GM19025 (cell line): Measurements from ENCODE around the gene CLEC14A.

Source experiments
- ATAC-seq: cut with Tn5 transposase; IDR thresholded peaks from one replicate; pipeline ENCODE4 v1.9.1; 2021; ENCODE audit warnings: mild to moderate bottlenecking, low read depth, moderate library complexity; ENCODE audit not compliant: unreplicated experiment

Gene CLEC14A

DNA sequence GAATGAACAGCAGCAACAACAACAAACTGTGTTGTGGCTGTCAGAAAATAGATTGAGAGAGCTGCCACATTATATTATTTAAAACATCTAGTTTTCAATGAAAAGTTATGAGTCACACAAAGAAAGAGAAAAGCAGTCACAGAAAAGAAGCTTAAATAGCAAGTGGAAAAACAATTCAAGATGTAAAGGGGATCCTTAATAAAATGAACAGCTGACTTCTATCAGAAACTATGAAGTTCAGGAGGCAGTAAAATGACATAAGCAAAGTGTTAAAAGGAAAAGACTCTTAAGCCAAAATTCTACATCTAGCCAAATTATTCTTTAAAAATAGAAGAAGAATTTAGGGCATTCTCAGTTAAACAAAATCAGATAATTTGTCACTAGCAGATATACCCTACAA is 5.6 kb downstream of the CLEC14A start:
- no peak for ATAC-seq

DNA sequence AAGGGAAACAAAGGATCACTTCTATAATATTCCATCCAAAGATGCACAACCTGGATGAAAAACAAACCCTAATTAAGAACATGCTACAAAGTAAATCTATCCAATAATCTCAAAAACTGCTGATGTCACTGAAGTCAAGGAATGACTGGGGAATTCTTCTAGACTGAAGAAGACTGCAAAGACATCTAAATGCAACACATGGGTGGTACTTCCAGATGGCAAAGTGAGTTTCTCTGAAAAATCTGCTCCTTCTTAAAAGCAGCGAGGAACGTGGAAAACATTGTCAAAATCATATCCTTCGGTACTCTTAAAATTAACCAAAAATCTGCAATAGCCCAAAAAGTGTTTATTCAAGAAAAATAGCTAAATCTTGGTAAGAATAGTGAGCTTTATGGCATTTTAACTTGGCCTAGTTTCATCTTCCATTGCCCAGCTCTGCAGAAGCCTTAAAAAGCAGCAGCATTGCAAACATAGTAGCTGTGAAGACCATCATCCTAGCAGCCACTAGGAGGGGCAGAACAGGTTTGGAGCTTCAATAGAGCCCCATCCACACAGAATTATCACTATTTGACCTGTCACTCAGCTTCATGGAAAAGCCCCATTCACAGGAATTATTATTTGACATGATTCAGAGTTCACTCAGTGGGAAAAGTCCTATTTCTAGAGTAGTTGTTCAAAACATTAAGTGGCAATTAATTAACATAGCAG is 7.4 kb downstream of the CLEC14A start:
- no peak for ATAC-seq

DNA sequence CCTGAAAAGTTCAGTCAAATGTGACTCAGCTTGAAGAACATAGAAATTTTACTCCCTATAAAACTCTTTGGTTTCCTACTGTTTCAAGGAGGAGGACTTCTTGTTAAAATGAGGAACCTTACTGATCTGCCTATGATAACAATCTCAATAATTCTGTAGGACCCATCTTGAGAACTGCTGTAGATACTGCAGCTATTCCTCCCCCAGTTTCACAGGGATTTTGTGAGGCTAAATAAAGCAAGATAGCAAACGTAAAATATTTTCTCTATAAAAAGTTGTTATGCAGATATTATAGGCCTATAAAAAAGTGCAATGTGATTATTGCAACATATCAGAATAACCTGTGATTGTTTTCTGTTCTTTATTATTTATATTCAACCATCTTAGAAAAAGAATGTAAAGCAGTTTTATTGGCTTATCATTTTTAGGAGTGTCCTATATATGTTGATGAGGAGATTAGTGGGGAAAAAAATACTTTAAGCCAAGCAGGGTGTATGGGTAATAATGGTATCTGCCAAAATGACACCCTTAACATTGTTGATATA is 12.1 kb downstream of the CLEC14A start:
- no peak for ATAC-seq

DNA sequence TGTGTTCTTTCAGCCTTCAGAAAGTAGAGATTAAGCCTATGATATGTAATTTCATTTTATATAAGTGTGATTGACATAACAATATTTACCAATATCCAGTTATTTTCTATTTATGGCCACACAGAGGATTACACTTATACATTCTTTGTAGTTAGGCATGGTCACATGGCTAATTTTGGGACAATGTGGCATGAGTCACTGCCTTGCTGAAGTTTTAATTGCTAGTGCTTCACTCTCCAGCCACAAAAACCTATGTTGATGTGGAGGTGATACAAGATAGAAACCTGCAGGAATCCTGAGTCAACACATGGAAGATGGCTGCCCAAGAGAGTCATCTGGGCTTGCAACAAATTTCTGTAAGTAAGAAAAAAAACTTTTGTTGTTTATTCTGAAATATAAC is 17.0 kb downstream of the CLEC14A start:
- ATAC-seq, result no peak

DNA sequence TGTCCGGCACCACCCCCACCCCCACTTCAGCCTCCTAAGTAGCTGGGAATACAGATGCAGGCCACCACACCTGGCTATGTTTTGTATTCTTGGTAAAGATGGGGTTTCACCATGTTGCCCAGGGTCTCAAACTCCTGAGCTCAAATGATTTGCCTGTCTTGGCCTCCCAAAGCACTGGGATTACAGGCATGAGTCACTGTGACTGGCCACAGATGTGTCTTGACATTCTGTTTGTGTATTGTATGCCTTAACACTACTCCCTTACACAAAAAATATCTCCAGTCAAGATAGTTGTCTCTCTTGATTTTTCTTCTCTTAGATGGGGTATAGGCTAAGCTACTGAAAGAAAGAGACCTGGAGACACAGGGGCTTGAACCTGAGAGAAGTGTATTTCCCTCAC is 17.6 kb downstream of the CLEC14A start:
- ATAC-seq, result no peak

DNA sequence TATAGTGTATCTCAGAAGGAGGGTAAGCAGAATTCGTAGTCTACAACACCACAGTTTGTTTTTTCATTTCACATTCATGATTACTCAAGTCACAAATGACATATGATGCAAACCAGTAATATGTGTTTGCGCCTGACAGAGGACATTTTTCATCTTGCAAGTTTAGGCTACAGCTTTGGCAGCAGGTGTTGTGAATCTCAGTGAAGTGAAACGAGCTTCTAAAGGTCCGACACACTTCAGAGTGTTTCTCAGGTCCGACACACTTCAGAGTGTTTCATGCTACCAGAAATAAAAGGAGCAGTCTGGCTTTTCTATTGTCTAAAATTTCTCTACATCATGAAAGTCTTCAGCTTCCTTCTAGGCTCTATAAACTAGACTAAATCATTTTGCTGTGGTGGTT is 22.7 kb downstream of the CLEC14A start:
- ATAC-seq, result no peak

DNA sequence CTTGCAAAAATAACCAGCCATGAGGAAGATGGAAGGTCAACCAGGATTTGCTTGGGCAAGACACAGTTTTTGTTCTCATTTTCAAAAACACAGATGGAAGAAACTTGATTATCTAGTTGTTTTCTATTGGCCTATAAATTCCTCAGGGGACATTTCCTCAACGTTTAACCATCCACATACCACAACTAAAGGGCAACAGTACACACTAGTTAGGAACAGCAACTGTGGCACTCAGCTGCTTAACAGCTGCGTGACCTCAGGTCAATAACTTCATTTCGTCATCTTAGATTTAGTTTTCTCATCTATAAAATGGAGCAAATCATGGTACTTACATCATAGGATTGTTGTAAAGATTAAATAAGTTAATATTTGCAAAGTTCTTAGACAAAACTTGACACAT is 29.5 kb downstream of the CLEC14A start:
- no peak for ATAC-seq

DNA sequence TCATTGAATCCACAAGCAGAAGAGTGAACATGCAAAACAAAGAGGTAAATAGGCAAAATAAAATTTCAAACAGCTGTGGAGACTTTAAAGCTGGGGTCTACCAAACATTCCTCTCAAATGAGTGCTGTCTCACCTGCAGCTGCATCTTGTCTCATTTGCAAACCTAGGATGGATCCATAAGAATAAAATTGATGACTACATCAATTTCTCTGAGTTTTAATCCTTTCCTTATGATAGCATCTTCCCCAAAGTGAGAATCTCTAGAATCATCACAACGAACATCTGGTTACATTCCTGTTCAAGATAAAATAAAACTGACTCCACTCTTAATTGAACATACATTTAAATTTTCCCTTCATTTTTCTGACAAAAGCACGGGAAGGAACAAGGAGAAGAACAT is 29.9 kb downstream of the CLEC14A start:
- ATAC-seq, result no peak

DNA sequence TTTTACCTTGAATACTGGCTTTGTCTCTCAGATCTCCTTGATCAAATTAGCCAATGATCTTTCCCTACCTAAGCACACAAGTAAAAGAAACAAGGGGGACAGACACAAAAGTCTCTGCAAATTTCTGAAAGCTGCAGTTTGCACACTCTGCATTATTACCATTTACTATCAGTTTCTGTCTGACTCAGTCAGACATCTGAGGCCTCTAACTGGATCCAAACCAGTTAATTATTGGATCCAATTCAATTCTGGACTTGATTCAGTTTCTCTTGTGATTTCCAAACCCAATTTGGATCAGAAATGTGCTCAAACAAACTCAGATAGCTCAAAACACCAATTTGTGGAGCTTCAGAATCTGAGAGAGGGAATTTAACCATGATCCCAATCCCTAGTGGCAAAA is 31.6 kb downstream of the CLEC14A start:
- no peak for ATAC-seq

DNA sequence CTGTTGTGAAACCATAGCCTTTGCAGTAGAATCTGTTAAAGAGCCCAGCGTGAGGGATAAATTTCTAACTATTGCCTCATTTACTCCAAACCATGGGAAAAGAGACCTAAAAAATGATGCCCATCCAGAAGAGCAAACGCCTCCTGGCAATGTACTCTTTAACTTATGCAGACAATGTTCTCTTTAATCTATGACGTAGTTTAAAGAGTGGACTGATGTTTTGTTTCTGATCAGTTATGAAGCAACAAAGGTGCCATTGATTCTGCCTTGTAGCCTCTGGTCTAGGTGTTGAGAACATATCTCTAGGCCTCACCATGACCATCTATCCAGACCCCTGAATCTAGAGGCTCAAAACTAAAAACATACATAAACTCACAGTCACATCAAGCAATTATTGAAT is 34.8 kb downstream of the CLEC14A start:
- ATAC-seq, result no peak

DNA sequence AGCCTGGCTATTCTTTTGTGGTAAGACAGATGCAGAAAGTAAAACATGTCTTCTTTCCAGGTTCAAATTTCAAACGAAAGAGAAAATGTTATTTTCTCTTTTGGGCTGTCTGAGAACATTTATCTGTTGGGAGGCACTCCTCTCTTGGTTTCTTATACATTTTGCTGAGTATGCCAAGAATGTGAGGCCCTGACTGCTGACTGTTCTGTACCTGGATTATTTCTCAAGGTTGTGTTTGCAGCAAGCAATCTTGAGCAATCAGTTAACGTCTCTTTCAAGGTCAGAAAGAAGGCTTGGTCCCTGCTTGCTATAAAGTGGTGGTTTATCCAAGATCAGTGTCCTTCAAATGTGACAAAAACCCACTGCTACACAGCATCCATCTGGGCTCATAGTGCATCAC is 38.3 kb downstream of the CLEC14A start:
- ATAC-seq, result no peak

DNA sequence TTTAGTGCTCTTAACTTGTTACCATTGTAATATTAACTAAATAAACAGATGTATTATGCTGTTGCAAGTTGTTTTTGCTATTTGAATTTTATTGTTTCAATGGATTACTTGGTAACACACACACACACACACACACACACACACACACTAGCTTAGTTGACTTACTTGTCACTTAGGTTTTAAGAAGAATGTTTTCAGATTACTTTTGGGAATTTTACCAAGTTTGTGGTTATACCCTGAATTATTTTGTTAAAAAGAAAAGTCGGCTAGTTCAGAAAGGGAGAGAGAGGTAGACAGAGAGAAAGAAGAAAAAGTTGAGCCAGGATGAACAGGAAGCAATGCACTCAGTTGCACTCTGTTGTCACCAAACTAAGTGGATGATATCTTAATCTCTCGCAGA is 42.9 kb downstream of the CLEC14A start:
- ATAC-seq, result no peak

DNA sequence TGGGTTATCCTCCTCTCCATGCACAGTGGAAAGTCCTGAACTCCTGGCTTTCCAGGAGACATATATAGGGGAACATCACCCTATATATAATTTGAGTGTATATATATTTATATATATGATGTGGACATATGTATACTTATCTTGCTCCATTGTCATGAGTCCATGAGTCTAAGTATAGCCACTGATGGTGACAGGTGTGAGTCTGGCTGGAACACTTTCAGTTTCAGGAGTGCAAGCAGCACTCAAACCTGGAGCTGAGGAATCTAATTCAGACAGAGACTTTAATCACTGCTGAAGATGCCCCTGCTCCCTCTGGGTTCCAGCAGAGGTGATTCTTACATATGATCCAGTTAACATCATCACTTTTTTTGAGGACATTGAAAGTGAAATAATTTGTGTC is 43.8 kb downstream of the CLEC14A start:
- ATAC-seq, result no peak

DNA sequence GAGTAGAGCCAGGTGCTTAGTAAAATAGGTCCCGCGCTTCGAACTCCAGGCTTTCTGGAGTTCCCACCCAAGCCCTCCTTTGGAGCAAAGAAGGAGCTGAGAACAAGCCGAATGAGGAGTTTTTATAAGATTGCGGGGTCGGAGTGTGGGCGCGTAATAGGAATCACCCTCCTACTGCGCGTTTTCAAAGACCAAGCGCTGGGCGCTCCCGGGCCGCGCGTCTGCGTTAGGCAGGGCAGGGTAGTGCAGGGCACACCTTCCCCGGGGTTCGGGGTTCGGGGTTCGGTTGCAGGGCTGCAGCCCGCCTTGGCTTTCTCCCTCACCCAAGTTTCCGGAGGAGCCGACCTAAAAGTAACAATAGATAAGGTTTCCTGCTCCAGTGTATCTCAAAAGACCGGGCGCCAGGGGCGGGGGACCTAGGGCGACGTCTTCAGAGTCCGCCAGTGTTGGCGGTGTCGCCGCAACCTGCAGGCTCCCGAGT is 44.6 kb downstream of the CLEC14A start:
- no peak for ATAC-seq

DNA sequence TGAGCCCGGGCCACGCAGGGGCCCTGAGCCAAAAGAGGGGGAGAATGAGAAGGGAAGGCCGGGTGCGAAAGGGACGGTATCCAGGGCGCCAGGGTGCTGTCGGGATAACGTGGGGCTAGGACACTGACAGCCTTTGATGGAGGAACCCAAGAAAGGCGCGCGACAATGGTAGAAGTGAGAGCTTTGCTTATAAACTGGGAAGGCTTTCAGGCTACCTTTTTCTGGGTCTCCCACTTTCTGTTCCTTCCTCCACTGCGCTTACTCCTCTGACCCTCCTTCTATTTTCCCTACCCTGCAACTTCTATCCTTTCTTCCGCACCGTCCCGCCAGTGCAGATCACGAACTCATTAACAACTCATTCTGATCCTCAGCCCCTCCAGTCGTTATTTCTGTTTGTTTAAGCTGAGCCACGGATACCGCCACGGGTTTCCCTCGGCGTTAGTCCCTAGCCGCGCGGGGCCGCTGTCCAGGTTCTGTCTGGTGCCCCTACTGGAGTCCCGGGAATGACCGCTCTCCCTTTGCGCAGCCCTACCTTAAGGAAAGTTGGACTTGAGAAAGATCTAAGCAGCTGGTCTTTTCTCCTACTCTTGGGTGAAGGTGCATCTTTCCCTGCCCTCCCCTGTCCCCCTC is 45.2 kb downstream of the CLEC14A start:
- no peak for ATAC-seq

DNA sequence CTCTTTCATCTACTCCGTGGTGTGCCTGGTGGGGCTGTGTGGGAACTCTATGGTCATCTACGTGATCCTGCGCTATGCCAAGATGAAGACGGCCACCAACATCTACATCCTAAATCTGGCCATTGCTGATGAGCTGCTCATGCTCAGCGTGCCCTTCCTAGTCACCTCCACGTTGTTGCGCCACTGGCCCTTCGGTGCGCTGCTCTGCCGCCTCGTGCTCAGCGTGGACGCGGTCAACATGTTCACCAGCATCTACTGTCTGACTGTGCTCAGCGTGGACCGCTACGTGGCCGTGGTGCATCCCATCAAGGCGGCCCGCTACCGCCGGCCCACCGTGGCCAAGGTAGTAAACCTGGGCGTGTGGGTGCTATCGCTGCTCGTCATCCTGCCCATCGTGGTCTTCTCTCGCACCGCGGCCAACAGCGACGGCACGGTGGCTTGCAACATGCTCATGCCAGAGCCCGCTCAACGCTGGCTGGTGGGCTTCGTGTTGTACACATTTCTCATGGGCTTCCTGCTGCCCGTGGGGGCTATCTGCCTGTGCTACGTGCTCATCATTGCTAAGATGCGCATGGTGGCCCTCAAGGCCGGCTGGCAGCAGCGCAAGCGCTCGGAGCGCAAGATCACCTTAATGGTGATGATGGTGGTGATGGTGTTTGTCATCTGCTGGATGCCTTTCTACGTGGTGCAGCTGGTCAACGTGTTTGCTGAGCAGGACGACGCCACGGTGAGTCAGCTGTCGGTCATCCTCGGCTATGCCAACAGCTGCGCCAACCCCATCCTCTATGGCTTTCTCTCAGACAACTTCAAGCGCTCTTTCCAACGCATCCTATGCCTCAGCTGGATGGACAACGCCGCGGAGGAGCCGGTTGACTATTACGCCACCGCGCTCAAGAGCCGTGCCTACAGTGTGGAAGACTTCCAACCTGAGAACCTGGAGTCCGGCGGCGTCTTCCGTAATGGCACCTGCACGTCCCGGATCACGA is 46.0 kb downstream of the CLEC14A start:
- no peak for ATAC-seq

DNA sequence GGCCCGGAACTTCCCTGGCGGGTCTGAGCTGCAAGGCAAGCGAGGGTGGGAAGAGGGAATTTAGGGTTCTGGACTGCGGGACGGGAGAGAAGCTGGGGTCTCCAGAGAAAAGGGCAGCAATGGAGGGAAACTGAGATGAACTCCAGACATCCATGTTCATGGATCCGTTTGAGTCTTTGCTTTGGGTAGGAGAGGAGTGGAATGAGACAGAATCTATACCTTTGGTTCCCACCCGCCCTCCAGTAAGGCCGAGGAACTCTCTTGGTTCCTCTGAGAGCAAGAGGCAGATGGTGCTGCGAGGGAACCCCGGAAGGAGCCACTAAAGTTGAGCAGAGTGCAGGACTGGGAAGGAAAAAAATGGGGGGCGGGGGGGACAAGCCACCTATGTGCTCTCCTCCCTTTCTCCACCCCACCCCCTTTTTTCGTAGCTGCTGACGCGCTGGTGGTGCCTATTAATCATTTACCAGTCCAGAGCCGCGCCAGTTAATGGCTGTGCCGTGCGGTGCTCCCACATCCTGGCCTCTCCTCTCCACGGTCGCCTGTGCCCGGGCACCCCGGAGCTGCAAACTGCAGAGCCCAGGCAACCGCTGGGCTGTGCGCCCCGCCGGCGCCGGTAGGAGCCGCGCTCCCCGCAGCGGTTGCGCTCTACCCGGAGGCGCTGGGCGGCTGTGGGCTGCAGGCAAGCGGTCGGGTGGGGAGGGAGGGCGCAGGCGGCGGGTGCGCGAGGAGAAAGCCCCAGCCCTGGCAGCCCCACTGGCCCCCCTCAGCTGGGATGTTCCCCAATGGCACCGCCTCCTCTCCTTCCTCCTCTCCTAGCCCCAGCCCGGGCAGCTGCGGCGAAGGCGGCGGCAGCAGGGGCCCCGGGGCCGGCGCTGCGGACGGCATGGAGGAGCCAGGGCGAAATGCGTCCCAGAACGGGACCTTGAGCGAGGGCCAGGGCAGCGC is 47.0 kb downstream of the CLEC14A start:
- no peak for ATAC-seq

DNA sequence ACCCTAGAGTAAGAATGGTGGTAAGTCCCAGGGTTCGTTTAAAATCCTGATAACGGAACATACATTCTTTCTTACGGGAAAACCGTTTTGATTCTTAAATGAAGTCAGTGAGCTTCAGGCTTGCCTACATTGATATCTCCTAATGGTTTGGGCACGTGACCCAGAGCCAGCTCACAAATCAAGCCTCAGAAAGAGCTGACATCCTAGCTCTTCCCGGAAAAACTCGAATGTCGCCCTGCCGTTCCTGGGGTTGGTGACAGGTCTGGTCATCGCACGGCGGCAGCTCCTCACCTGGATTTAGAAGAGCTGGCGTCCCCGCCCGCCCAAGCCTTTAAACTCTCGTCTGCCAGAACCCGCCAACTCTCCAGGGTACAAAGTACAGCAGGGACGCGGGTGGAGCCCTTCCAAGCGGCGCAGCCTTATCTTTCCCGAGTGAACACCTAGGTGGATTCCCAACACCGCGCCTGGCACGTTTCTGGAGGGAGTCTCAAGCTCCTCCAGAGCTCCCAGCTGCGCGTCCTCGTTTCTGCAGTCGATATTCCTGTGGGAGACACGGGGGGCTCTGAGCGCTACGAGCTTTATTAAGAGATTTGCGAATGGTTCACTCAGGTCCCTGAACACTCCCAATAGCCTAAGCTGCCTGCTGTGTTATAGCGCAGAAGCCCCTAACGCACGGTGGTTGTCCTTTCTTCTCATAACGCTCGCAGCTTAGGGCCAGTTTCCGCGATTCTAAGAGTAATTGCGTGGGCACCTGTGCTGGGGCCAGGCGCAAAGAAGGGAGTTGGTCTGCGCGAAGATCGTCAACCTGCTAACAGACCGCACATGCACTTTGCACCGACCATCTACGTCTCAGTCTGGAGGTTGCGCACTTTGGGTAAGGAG is 47.9 kb downstream of the CLEC14A start, which contains the start of gene SSTR1:
Gene SSTR1 (plus strand): TSS at position 169 of the 882 bp plus-strand sequence. CDS start 1,486 bp downstream, outside the sequence.
- ATAC-seq, result no peak

DNA sequence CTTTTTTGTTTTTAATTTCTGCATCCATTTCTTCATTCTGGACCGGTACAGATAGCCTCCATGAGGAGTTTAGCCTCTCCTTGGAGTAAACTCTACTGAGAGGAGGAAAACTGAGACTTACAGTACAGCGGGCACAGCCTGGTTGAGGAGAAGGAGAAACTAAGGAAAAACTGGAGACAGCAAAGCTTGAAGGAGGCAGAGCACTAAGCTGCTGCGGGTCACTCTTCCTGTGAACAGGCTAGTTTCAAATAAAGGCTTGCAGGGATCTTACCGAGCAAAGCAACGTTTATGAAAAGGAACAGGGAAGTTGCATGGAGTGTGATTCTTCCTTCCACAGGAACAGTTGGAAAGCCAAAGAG is 48.5 kb downstream of the CLEC14A start:
- no peak for ATAC-seq
